ENCODE data around the gene CDC25B. TPM values are rescaled to one million over a fixed set of nuclear protein-coding genes. Genes with fewer than 3 reads are reported as not detected.

Gene CDC25B
- polyA plus RNA-seq, 1 donor (not counting 4 experiments of a cell fraction or from before 2014, with no cell fraction given), result 23.5 TPM

GRCh38 chr20:3758566-3758965 is 37.5 kb upstream of the CDC25B start:
- H3K9ac ChIP-seq (ENCODE audit: control insufficient read depth, extremely low read depth, insufficient read depth, low read length), result no peak overlapping the region
- no peak overlapping the region for H2AFZ ChIP-seq (ENCODE audit: control insufficient read depth, low read length)
- H3K9me1 ChIP-seq (ENCODE audit: control insufficient read depth, extremely low read depth, insufficient read depth, low read length), result no peaks in the 10 kb centered on the region
- dilution Hi-C loops (cut with MboI; ENCODE audit: extremely low pct_ligation_motif_present, low sequenced_read_pairs), result no loop called here
- peaks cover 1% of the 10 kb centered on the region for H3K79me2 ChIP-seq (ENCODE audit: control insufficient read depth, insufficient read depth, low read length)
- H3K27me3 ChIP-seq (ENCODE audit: control insufficient read depth, extremely low read depth, insufficient read depth, low read length), result no peaks in the 10 kb centered on the region
- H3K27ac ChIP-seq (ENCODE audit: control insufficient read depth, insufficient read depth, low read length), result no peak overlapping the region
- H3K4me2 ChIP-seq (ENCODE audit: control insufficient read depth, extremely low read depth, insufficient read depth, low read depth, low read length), result no peak overlapping the region
- peaks cover 4 to 16% of the 10 kb centered on the region in 2 experiments for H3K36me3 ChIP-seq (ENCODE audit: control insufficient read depth in 2 of 2, extremely low read depth in 1 of 2, insufficient read depth in 2 of 2, low read length in 2 of 2)
- DNase-seq (ENCODE audit: low read depth, low spot score), result no peak
- H3K4me1 ChIP-seq (ENCODE audit: control insufficient read depth, extremely low read depth, insufficient read depth, low read length), result no peaks in the 10 kb centered on the region
- no peak overlapping the region for H3K4me3 ChIP-seq (ENCODE audit: control insufficient read depth in 2 of 3, extremely low read depth in 1 of 3, insufficient read depth in 2 of 3, low read depth in 1 of 3, low read length in 3 of 3)
- no peaks in the 10 kb centered on the region for H4K20me1 ChIP-seq (ENCODE audit: control insufficient read depth, extremely low read depth, insufficient read depth, low read length)
- no peak for FAIRE-seq
- no peaks in the 10 kb centered on the region for H3K9me3 ChIP-seq (ENCODE audit: control insufficient read depth, low read depth, low read length)
- TF ChIP-seq CTCF (optimal IDR thresholded peaks at IDR 0.05 in 1 of 3, IDR thresholded peaks at IDR 0.05 in 1 of 3, conservative IDR thresholded peaks at IDR 0.05 in 1 of 3; ENCODE audit: extremely low read depth in 1 of 3, insufficient read depth in 2 of 3, low read length in 3 of 3) (no peak), EZH2 (IDR thresholded peaks at IDR 0.05; ENCODE audit: low read length) (no peak)

- Histone ChIP-seq H3K27ac (ENCODE audit: control insufficient read depth, insufficient read depth, low read length) (no peak overlapping the region), H3K9ac (ENCODE audit: control insufficient read depth, extremely low read depth, insufficient read depth, low read length) (no peak overlapping the region), H3K4me3 (ENCODE audit: control insufficient read depth in 2 of 3, extremely low read depth in 1 of 3, insufficient read depth in 2 of 3, low read depth in 1 of 3, low read length in 3 of 3) (no peak overlapping the region), H2AFZ (ENCODE audit: control insufficient read depth, low read length) (no peak overlapping the region), H3K79me2 (ENCODE audit: control insufficient read depth, insufficient read depth, low read length) (peaks cover 3% of the 10 kb centered on the region), H3K36me3 (ENCODE audit: control insufficient read depth in 2 of 2, extremely low read depth in 1 of 2, insufficient read depth in 2 of 2, low read length in 2 of 2) (peaks cover 4 to 16% of the 10 kb centered on the region in 2 experiments), H3K9me3 (ENCODE audit: control insufficient read depth, low read depth, low read length) (no peaks in the 10 kb centered on the region), H3K27me3 (ENCODE audit: control insufficient read depth, extremely low read depth, insufficient read depth, low read length) (no peaks in the 10 kb centered on the region), H3K4me2 (ENCODE audit: control insufficient read depth, extremely low read depth, insufficient read depth, low read depth, low read length) (no peak overlapping the region), H3K4me1 (ENCODE audit: control insufficient read depth, extremely low read depth, insufficient read depth, low read length) (no peaks in the 10 kb centered on the region), H4K20me1 (ENCODE audit: control insufficient read depth, extremely low read depth, insufficient read depth, low read length) (no peaks in the 10 kb centered on the region), H3K9me1 (ENCODE audit: control insufficient read depth, extremely low read depth, insufficient read depth, low read length) (no peaks in the 10 kb centered on the region)
- TF ChIP-seq CTCF (optimal IDR thresholded peaks at IDR 0.05 in 1 of 3, IDR thresholded peaks at IDR 0.05 in 1 of 3, conservative IDR thresholded peaks at IDR 0.05 in 1 of 3; ENCODE audit: extremely low read depth in 1 of 3, insufficient read depth in 2 of 3, low read length in 3 of 3), result no peak
- TF ChIP-seq EZH2 (IDR thresholded peaks at IDR 0.05; ENCODE audit: low read length), result no peak
- DNase-seq (ENCODE audit: low read depth, low spot score), result no peak
- dilution Hi-C loops (cut with MboI; ENCODE audit: extremely low pct_ligation_motif_present, low sequenced_read_pairs), result no loop called here
- no peak for FAIRE-seq
These were observed 36.7 kb upstream of the CDC25B start for GRCh38 chr20:3759316-3759823.

All from keratinocyte (primary cell).